ENCODE measurements around the gene PNMT. TPM values are rescaled to one million over a fixed set of nuclear protein-coding genes. Genes with fewer than 3 reads are reported as not detected.

Gene PNMT
- total RNA-seq, 4 donors from 2014 or later: 0.26 to 8.4 (median 1.3) TPM

DNA sequence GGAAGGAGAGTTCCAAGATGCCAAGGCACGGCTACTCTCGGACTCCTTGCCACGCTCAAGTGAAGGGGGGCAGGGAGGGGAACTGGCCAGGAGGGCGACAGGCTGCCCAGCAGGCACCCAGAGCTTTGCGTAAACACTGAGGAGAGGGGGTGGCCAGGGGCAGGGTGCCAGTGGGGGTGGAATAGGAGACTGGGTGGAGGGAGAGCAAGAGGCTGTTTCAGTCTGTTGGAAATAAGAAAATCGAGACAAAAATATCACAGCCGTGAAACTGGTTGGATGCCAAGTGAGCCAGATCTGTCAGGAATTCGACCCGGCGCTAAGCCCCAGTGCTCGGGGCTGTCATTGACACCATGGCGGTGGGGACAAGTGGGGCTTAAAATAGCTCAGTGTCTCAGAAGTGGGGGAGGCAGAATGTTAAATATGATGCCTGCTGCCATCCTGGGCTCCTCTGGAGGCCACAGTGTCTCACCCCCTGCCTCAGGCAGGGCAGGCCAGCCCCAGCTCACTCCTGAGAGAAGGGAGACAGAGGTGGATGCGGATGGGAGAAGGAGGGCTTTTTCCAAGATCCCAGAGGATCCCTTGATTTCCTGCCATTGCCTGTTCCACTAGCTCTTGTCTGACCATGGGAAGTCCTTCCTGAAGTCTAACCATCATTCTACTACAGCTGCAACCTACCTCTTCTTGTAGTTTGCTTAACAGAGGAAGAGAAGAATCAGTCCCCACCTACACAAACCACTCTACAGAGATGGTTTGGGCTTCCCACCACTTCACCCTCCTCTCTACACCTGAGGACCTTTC lies 9.5 kb downstream of the PNMT start:
- 63 to 70% methylated on average over 12 to 13 of the region's 13 CpGs for WGBS, 2 donors
- H3K27ac ChIP-seq: peak overlapping the region in 3 of 4 donors; percentile 33 to 58 (median 53)
- no peaks in the 10 kb centered on the region for H3K27me3 ChIP-seq
- intact Hi-C loops (cut with DNase I): no loop called here
- TF ChIP-seq, protein P1, sequence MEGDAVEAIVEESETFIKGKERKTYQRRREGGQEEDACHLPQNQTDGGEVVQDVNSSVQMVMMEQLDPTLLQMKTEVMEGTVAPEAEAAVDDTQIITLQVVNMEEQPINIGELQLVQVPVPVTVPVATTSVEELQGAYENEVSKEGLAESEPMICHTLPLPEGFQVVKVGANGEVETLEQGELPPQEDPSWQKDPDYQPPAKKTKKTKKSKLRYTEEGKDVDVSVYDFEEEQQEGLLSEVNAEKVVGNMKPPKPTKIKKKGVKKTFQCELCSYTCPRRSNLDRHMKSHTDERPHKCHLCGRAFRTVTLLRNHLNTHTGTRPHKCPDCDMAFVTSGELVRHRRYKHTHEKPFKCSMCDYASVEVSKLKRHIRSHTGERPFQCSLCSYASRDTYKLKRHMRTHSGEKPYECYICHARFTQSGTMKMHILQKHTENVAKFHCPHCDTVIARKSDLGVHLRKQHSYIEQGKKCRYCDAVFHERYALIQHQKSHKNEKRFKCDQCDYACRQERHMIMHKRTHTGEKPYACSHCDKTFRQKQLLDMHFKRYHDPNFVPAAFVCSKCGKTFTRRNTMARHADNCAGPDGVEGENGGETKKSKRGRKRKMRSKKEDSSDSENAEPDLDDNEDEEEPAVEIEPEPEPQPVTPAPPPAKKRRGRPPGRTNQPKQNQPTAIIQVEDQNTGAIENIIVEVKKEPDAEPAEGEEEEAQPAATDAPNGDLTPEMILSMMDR (IDR thresholded peaks at IDR 0.05): no peak
- peaks cover 0 to 59% (median 0%) of the 10 kb centered on the region in 3 donors for H3K36me3 ChIP-seq
- no peak overlapping the region for H3K4me3 ChIP-seq
- DNase-seq: no peak
- H3K9me3 ChIP-seq: no peaks in the 10 kb centered on the region
- H3K4me1 ChIP-seq: peaks cover 19 to 66% (median 29%) of the 10 kb centered on the region in 3 donors

DNA sequence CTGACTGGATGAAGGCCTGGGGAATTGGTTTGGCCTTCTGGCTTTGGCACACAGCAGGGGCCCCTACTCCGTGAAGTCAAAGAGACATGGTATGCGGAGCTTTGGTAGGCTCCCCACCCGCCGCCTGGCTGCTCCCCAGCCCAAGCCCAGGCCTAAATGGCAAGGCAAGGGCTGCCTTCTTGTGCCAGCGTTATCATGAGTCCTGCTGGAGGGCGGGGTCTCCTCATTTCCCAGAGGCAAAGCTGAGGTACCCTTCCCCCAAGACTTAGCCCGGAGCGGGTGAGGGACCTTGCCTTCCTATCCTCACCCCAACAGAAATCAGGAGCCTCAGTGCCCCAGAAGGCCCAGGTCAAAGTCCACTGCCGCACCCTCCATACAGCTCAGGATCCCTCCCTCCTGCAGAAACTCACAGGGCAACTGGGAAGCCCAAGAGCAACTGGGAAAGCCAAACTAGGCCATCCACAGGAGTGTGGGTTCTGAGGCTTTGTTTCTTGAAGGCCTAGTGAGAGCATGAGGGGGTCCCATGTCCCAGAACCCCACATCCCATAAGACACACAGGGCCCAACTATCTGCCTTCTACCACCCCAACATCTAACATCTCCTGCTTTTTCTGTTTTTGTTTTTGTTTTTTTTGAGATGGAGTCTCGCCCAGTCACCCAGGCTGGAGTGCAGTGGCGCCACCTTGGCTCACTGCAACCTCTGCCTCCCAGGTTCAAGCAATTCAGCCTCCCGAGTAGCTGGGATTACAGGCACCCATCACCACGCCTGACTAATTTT lies 10.3 kb downstream of the PNMT start:
- no peak overlapping the region for H3K4me3 ChIP-seq
- no peak for DNase-seq
- H3K4me1 ChIP-seq: peaks cover 19 to 65% (median 29%) of the 10 kb centered on the region in 3 donors
- H3K9me3 ChIP-seq: no peaks in the 10 kb centered on the region
- peaks cover 0 to 67% (median 3%) of the 10 kb centered on the region in 3 donors for H3K36me3 ChIP-seq
- no peaks in the 10 kb centered on the region for H3K27me3 ChIP-seq
- intact Hi-C loops (cut with DNase I): no loop called here
- H3K27ac ChIP-seq: peak overlapping the region in 3 of 4 donors; percentile 33 to 58 (median 53)
- WGBS, 2 donors: 76 to 90% methylated on average over 7 of the region's 13 CpGs
- TF ChIP-seq POLR2A (IDR thresholded peaks at IDR 0.05): no peak
- TF ChIP-seq, protein P1 (IDR thresholded peaks at IDR 0.05): no peak

DNA sequence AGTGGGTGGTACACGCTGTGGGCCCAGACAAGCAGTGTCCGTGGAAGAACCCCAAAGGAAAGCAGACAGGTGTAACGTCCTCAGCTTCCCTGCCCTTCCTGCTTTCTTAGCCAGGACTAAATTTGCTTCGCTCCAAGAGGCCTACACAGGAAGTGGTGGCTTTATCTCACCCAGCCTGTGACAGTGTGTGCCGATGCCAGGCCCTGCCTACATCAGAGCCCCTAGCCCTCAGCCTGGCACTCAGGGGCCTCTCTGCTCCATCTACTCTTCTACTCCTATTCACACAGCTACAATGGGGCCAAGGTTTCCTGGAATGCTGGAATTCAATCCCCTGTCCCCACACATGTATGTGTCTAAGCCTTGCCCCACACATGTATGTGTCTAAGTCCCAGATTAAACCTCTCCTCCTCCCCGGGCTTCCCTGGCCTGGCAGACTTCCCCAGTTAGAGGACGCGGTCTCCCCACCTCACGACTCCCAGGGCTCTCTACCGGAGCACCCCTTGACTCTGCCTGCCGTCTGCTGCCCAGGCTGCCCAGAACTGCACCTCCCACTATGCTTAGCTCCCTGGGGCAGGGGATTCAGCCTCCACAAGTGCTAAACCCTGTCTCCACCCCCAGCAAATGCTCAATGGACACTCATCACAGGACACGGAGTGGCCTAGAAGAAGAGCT lies 11.4 kb downstream of the PNMT start:
- no peak for DNase-seq
- H3K27ac ChIP-seq: peak overlapping the region in 2 of 4 donors; percentile 9 to 17
- H3K4me1 ChIP-seq: peaks cover 15 to 61% (median 24%) of the 10 kb centered on the region in 3 donors
- intact Hi-C loops (cut with DNase I): no loop called here
- TF ChIP-seq, protein P1 (IDR thresholded peaks at IDR 0.05): no peak
- TF ChIP-seq POLR2A (IDR thresholded peaks at IDR 0.05): no peak
- H3K27me3 ChIP-seq: no peaks in the 10 kb centered on the region
- no peak overlapping the region for H3K4me3 ChIP-seq
- peaks cover 0 to 78% (median 5%) of the 10 kb centered on the region in 3 donors for H3K36me3 ChIP-seq
- 62 to 70% methylated on average over 8 to 9 of the region's 12 CpGs for WGBS, 2 donors
- no peaks in the 10 kb centered on the region for H3K9me3 ChIP-seq

DNA sequence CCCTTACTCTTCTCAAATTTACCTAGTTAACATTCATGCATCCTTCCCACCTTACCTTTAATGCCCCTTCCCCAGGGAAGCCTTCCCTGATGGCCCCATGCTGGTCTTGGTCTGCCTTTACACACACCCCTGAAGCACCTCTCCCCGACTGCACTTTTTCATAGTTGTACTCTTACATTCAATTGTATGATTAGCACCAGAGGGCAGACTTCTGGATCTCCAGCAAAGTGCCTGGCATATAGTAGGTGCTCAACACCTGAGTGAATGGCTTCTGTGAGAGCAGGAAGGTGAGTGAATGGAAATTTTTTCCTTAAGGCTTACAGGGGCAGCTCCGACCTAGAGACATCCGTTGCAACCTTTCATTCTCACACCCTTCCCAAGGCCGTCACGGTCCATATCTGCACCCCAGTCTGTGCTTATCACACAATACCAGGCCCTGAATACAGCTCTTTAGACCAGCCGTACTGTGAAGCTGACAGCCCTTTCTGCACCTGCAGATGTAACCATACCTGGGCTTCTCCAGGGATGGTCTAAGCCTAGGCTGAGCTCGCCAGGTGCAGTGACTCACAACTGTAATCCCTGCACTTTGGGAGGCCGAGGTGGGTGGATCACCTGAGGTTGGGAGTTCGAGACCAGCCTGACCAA lies 15.2 kb downstream of the PNMT start:
- peaks cover 5 to 51% (median 7%) of the 10 kb centered on the region in 3 donors for H3K4me1 ChIP-seq
- H3K4me3 ChIP-seq: no peak overlapping the region
- H3K36me3 ChIP-seq: peaks cover 0 to 68% (median 5%) of the 10 kb centered on the region in 3 donors
- WGBS, 2 donors: 91 to 94% methylated on average over 6 of the region's 9 CpGs
- H3K27me3 ChIP-seq: no peaks in the 10 kb centered on the region
- no peak for DNase-seq
- TF ChIP-seq, protein P1 (IDR thresholded peaks at IDR 0.05): no peak
- TF ChIP-seq POLR2A (IDR thresholded peaks at IDR 0.05): no peak
- intact Hi-C loops (cut with DNase I): no loop called here
- peak overlapping the region in 1 of 4 donors; percentile 2 for H3K27ac ChIP-seq
- H3K9me3 ChIP-seq: no peaks in the 10 kb centered on the region
